NCI-H524 treated with DMSO at 0.1 percent for 48 hours (cell line): ENCODE results near the gene ELOB.

ENCODE experiments used
- DNase-seq: peaks from one replicate; lab custom pipeline; 2025; lab: John Stamatoyannopoulos, UW

Gene ELOB

DNA sequence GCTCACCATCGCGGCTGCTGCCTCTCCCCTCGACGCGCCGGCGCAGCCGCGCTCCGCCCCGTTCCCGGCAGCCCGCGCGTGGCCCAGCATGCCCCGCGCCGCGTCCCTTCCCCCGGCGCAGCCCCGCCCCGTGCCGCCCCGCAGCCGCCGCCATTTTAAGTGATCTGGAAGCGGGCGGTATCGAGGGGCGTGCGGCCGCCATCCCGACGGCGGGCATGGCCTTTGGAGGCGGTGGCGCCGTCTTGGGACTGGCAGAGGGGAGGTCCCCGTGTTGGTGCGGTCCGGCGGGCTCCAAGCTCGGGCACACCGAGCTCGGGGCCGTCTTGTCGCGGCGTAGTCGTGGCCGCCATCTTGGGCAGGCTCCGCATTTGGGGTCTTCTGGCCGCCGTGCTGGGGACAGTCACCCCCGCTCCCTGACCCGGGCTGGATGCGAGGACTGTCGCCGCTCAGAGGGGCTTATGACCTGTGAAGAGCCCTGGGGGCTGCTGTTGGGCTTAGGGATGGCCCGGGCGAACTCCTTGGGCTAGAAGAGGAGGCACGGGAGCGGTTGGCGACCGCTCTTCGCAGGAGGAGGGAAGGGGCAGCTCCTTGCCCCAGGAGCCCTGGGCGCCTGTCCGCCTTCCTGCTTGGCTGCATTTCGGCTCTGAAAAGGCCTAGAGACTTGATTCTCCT, at the start of gene ELOB:
TSS of gene ELOB (minus strand) at position 50 of the 672 bp plus-strand sequence. CDS start at position 9, 41 bp downstream.
- DNase-seq: no peak

DNA sequence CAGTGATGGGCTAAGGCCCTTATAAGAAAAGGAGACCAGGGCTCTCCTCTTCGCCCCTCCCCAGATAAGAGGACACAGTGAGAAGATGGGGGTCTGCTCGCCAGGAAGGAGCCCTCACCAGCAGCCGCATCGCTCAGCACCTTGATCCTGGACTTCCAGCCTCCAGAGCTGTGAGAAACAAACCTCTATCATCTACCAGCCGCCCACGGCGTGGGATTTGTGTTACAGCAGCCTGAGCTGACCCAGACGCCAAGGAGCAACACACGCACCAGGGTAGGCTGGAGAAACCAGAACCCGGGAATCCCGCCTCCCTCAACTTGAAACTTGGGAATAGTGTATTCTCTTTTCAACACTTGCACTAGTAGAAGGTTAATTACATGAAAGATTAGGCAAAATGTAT, 48.8 kb upstream of the ELOB start:
- no peak for DNase-seq

DNA sequence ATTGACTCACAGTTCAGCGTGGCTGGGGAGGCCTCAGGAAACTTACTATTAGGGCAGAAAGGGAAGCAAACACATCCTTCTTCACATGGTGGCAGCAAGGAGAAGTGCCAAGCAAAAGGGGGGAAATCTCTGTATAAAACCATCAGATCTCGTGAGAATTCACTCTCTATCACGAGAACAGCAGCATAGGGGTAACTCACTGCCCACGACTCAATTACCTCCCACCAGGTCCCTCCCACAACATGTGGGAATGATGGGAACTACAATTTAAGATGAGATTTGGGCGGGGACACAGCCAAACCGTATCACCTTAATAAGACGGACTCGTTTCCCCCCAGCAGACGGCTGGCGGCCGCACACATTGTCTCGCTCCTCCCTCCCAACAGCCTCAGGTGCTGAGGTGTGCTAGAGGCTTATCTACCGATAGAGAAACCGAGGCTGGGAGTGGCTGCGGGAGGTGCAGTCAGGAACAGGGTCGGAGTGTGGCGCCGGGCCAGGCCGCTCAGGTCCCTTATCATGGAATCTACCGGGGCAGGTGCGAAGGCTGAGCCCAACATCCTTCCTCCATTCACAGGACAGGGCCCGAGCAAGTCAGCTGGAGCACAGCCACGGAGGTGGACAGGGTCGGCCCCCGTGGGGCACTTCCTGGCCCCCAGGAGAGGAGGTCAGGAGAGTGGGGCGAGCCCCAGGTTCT, 48.1 kb upstream of the ELOB start:
- no peak for DNase-seq

DNA sequence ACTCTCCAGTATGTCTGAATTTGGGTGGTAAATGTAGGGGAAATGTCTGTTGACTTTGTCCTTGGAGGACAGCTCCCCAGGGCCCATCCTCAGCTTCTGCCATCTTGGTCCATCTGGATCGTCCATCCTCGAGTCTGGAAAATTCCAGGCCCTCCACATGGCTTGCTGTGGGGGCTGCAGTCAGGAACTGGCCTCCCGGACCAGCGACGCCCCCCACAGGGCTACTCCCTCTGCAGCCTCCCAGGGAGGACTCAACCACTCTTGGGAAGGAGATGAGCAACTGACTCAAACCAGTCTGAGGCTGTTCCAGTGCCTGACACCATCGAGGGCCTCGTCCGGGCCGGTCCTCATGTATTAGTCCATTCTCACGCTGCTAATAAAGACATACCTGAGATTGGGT, 47.5 kb upstream of the ELOB start:
- no peak for DNase-seq

DNA sequence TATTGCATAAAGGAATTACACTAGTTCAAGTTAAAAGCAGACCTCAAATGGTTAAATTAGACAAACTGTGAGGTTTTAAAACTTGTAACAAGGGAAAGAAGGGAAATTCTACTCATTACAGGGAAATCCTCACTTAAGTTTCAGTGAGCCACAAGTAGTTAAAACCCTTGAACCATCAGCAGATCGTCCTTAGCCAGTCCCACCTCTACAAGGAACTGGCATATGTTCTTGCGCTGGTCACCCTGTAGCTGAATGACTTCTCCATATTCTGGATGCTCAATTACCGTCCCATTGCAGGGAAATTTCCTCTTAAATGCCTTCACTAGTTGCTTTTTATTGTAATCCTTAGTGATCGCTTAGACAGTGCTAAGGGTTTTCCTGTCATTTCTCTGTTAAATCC, 45.4 kb upstream of the ELOB start:
- DNase-seq: no peak

DNA sequence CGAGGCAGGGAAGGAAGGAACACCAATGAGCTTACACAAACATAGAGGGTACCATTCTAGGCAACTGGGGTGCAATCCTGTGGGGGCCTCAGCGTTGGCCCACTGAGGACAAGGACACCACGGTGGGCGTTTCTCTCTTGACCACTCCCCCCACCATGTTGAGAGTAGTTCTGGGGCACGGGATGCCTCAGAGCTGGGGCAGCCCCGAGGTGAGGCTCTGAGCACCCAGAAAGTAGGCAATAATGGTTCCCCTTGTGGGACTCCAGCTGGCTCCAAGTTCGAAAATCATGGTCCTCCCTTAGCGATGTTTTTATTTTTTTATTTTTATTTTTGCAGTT, 45.0 kb upstream of the ELOB start:
- no peak for DNase-seq

DNA sequence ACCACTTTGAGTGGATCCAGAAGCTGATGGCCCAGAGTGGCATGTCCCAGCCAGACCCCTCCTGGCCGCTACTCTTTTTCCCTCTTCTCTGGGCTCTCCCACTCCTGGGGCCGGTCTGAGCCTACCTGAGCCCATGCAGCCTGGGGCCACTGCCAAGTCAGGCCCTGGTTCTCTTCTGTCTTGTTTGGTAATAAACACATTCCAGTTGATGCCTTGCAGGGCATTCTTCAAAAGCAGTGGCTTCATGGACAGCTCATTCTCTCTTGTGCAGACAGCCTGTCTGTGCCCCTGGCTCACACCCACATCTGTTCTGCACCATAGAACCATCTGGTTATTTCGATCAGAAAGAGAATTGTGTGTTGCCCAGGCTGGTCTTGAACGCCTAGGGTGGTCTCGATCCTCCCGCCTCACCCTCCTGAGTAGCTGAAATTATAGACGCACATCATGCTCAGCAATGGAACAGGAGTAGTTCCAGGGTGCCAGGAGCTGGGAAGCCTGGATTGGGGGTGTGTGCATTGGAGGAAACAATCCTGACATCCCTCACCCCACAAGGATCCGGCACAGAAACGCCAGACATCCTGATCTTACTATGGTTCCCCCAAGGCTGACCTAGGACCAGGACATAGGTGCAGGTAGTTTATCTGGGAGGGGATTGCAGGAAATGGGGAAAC, 44.5 kb upstream of the ELOB start:
- no peak for DNase-seq

DNA sequence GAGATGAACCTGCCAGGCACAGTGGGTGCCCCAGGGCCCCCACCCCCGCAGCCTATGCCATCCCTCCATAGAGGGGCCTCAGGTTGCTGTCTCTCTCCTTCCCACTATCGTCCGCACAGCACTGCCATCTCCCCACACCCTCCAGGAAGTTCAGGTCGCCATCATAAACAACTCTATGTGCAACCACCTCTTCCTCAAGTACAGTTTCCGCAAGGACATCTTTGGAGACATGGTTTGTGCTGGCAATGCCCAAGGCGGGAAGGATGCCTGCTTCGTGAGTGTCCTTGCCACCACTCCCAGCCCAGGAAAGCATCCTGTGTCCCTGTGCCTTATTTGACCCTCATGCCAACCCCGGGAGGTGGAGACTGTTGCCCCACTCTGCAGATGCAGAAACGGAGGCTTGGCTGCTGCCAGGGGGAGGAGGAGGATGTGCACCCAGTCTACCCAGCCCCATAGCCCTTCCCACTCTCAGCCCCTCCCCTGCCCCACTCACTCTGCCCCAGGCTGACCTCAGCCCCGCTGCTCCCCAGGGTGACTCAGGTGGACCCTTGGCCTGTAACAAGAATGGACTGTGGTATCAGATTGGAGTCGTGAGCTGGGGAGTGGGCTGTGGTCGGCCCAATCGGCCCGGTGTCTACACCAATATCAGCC, 43.9 kb upstream of the ELOB start:
- DNase-seq: no peak

DNA sequence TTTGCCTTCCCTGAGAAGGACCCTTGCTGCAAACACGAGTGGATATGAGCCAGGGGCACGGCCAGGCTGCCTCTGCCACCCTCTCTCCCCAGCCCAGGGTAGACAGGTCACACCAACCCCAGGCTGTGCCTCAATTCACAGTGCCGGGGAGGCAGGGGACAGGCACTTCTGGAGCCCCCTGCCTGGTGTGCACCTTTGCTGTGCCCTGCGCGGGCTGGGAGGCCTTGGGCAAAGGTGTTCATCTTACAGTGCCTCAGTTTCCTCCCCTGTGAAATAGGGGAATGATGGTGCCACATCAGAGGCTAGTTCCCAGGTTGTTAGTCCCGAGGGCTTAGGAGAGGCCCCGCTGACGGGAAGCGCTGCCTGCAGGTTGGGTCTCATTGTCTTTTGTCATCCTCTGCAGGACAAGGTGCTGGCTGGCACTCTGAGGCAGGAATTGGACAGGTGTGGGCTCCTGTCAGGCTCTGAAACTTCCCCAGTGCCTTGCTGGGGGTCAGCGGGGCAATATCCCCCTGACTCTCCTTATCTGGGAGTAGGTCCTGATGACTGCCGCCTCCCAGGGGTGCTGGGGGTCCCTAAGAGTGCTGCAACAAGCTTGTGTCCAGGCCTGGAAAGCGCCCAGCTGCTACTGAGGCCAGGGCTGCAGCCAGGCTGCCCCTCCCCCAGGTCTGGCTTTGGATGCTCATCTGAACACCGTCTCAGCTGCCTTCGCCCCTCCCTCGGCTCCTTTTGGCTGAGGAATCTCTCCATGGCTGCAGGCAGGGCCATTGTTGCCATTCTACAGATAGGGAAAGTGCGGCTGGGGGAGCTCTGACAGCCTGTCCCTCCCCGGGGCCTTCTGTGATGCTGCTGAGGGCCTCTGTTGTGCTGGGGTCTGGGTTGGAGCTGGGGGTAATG, 43.1 kb upstream of the ELOB start:
- no peak for DNase-seq

DNA sequence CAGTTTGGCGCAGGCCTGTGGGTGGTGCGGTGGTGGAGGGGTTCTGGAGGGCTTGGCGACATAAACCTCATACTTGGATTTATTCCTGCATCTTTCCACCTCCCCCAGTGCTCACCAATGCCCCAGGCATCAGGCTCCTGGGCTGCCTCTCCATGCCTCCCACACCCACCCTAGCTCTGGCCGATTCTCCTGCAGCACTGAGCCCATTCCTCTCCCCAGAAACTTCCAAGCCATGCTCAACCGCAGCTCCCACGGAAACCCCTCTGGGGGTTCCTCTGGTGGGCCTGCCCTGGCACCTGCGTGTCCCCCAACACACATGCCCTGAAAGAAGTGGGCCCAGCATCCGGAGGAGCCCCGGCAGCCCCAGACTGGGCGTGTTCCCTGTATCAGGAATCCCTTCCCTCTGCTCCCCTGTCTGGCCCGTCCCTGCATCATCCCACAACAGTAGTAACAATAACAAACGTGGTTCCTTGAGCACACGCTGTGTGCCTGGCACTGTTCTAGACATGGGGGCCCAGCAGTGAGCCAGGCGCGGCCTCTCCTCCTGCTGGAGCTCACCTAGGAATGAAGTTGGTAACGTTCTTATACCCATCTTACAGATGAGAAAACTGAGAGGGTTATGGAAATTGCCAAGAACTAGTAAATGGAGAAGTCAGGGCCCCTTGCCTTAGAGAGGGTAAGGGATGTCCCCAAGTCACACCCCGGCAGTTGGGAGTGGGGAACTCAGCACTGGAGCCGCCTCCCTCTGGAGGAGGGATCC, 42.3 kb upstream of the ELOB start:
- no peak for DNase-seq

DNA sequence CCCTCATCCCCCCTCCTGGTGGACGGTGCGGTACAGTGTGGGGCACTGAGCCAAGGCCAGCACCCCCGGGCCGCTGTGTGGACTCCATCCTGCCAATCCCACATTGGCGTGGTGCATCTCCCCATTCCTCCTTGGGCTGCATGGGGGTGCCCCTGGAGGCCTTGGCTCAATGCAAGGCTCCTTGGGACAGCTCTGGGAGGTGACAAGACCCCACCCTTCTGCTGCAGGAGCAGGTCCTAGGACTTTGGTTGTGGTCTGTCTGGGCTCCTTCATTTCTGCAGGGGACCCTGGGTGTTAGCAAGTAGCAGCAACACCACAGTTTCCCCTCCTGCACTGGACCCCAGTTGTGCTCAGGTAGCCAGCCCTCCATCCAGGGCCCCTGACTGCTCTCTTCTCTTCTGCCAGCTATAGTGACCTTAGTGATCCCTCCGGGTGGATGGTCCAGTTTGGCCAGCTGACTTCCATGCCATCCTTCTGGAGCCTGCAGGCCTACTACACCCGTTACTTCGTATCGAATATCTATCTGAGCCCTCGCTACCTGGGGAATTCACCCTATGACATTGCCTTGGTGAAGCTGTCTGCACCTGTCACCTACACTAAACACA, 41.3 kb upstream of the ELOB start:
- DNase-seq: no peak

DNA sequence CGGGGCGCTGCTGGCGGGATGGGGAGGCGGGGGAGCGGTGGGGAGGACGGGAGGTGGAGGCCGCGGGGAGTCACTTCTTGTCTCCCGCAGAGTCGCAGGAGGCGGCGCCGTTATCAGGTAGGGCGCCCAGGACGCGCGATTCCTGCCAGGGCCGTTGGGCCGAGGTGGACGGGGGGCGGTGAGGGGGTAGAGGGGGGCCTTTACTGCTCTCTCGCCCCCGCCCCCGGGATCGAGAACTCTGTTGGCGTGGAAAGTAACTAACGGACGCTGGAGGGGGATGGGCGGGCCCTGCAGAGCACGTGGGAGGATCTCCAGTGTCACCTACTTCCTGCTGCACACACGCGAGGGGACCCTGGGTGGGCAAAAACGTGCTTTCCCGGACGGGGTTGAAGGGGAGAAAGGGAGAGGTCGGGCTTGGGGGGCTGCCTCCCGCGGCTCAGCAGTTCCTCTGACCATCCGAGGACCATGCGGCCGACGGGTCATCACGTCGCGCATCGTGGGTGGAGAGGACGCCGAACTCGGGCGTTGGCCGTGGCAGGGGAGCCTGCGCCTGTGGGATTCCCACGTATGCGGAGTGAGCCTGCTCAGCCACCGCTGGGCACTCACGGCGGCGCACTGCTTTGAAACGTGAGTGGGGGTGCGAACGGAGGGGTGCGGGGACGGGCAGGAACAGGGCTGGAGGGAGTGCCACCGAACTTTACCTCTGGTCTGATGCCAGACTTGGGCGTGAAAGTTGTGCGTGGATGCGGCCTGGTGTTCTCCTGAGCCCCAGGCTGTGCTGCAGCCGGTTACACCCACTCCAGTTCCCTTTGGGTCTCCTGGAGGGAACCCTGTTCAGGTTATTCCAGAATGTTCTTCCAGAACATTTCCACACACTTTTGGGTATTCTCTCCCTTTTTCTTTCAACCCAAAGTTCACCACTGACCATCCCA, 40.5 kb upstream of the ELOB start:
- DNase-seq: no peak

DNA sequence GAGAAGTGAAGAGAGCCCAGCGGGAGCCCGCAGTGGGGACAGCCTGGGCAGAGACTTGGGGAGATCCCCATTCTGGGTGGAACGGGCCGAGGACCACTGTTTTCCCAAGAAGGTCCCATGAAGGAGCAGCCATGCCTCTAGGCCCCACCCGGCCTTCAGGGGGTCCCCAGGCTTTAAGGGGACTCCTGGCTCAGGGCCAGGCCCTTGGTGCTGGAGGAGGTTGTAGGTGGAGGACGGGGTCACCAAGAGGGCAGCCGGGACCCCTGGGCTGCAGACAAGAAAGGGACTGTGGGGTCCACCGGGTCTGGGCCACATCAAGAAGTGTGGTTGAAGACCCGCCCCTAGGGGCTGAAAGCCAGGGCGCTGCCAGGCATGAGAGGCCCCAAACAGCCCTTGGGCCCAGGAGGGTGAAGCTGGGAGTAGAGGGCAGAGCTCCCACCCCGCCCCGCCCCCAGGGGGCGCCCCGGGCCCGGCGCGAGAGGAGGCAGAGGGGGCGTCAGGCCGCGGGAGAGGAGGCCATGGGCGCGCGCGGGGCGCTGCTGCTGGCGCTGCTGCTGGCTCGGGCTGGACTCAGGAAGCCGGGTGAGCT, 39.8 kb upstream of the ELOB start, which contains the start of gene PRSS21:
TSS of gene PRSS21 (plus strand) at position 487 of the 589 bp plus-strand sequence. CDS start at position 519, 32 bp downstream.
- DNase-seq: no peak

DNA sequence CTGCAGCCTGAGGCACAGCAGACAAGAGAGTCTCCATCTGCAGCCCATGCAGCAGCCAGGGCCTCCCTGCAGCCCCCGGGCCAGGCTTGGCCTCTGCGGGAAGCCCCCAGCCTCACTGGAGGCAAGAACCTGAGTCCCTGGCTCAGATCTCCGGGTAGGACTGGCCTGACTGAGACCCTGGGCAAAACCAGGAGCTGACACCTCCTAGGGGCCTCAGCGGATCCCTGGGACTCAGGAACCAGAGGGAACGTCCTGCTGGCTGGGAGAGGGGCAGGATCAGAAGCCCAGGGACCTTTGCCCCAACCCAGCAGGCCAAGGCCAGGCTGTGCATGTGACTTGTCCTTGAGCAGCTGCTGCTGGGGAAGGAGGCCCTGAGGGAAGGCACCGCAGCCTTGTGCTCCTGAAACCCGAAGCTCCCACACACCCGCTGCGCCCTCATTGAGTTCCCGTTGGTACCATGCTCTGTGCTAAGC, 38.3 kb upstream of the ELOB start:
- DNase-seq: no peak

DNA sequence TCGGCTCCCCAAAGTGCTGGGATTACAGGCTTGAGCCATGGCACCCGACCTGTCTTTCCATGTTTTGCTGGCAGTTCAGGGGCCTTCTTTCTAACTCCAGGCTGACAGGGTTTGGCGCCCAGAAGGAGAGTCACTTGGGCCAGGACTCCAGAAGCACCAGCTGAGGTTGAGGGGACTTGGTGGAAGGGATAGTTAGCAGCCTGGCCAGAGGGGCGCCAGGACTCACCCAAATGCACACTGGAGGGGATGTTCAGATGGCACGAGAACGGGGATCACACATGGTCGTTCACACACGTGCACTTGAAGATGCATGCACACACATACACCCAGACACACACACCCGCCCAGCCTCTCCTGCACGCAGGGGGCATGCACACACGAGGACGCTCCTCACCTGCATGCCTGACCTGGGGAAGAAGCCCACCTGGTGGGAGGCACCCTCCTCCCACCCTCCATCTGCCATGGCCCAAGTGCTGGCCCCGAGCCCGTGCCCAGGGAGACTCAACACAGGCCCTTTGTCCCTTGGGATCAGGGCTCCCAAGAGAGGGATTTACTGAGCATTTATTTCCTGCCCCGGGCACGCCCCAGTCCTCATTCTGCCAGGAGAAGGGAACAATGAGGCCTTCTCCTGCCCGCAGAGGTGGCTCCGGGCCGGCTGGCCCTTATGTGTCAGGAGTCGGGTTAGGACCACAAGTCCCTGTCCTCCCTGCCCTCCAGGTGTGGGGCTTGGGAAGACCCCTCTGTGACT, 37.6 kb upstream of the ELOB start:
- no peak for DNase-seq

DNA sequence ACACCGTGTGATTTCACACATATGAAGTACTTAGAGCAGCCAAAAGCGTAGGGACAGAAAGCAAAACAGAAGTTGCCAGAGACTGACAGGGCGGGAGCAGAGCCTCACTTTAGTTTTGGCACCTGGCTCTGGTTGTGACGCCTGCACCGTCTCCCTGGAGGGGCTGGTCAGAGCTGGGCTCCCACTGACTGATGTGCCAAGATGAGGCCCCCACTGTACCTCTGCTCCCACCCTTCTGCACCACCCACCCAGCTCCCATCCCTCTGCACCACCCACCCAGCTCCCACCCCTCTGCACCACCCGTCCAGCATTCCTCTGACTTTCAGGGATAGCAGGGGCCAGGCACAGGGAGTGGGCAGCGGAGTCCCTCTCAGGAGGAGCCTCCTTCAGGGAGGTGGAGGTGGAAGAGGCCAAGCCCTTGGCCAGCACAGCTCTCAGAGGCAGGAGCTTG, 36.7 kb upstream of the ELOB start:
- no peak for DNase-seq

DNA sequence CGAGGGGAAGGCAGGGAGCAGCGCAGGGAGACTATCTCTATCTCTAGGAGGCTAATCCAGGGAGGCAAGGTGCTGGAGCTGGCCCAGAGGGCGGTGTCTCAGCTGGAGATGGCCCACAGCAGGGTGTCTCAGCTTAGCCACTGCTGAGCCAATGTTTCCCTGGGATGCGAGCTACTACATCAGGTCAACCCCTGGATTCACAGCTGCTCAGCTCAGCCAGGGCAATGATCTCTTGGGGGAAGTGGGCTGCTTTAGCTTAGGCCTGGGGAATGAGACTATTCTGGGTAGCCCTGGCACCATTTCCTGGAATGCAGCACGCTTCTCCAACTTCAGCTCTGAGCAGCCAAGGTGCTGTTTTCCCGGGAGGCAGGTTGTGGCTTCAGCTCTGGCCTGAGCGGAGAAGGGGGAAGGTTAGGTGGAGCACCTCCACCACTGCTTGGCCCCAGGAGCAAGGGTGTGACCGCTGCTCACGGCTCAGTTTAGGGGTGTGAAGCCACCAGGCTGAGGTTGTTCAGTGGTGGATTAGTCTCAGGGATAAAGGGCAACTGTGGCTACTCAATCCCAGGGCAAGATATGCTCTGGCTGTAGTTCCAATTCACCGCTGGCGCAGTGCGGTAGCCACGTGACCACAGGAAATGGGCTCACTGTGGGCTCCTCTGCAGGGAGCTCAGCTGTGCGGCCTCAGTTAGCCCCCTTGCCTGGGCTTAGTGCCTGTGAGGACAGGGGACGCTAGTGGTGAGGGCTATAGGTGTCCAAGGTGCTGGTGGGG, 34.8 kb upstream of the ELOB start:
- DNase-seq: no peak
